Upper lobe of right lung (tissue), 1 donor: ENCODE results near the gene METTL21A. TPM values are rescaled to one million over a fixed set of nuclear protein-coding genes. Genes with fewer than 3 reads are reported as not detected.

Experiments
- ATAC-seq: fragments of 200-7000 bp; cut with Tn5 transposase; one replicate; pipeline ENCODE4 v1.9.1; 2020; ENCODE audit warnings: mild to moderate bottlenecking, moderate library complexity
- DNase-seq: peaks from one replicate; pipeline ENCODE4 v3.0.0-alpha.2; 2020
- H3K27ac ChIP-seq: fragments of 200-600 bp; one replicate; pipeline ENCODE4 v1.8.0; 2022
- H3K27me3 ChIP-seq: fragments of 200-600 bp; one replicate; pipeline ENCODE4 v1.8.0; 2022; ENCODE audit warnings: mild to moderate bottlenecking
- H3K36me3 ChIP-seq: fragments of 200-600 bp; one replicate; pipeline ENCODE4 v1.8.0; 2022
- H3K4me1 ChIP-seq: fragments of 200-600 bp; one replicate; pipeline ENCODE4 v1.8.0; 2022
- H3K4me3 ChIP-seq: fragments of 200-600 bp; one replicate; pipeline ENCODE4 v1.8.0; 2022; ENCODE audit warnings: mild to moderate bottlenecking
- H3K9me3 ChIP-seq: fragments of 200-600 bp; one replicate; pipeline ENCODE4 v1.8.0; 2022
- CTCF ChIP-seq: fragments of 200-600 bp; IDR thresholded peaks from one replicate; pipeline ENCODE4 v1.8.0; 2022; ENCODE audit warnings: antibody characterized with exemption
- intact Hi-C: fragments of 100-400 bp; cut with DNase I; formaldehyde crosslinking; loops from one replicate; pipeline ENCODE4 v1.11.0; 2022
- total RNA-seq: library from RNA; stranded (reverse); fragmentation: NEBNext Ultra II Directional; extraction: Animal tissue kit (Norgen Biotek cat#: 25700); gene quantifications from one replicate; pipeline ENCODE4 v1.2.1, GENCODE V29; 2021
- donor health status: DM: no; HTN: yes; CAD: no; lungs with severe emphysema.

The METTL21A gene
- total RNA-seq, 1 donor from 2014 or later: 10.9 TPM

GRCh38 chr2:207606829-207607228, 18.4 kb downstream of the METTL21A start:
- Histone ChIP-seq H3K36me3 (no peaks in the 10 kb centered on the region), H3K27me3 (no peaks in the 10 kb centered on the region), H3K27ac (no peak overlapping the region), H3K9me3 (no peaks in the 10 kb centered on the region), H3K4me3 (no peak overlapping the region), H3K4me1 (no peaks in the 10 kb centered on the region)
- no peak for TF ChIP-seq CTCF
- intact Hi-C loops: no loop called here
- DNase-seq (no peak), ATAC-seq (no peak)

- H3K9me3 ChIP-seq: no peaks in the 10 kb centered on the region
- TF ChIP-seq CTCF: no peak
- intact Hi-C loops: no loop called here
- DNase-seq (no peak), ATAC-seq (no peak)
- no peaks in the 10 kb centered on the region for H3K36me3 ChIP-seq
- H3K4me3 ChIP-seq: no peak overlapping the region
- H3K4me1 ChIP-seq: no peaks in the 10 kb centered on the region
- H3K27ac ChIP-seq: no peak overlapping the region
- no peaks in the 10 kb centered on the region for H3K27me3 ChIP-seq
Observed at GRCh38 chr2:207606399-207606798, 18.8 kb downstream of the METTL21A start.

- Histone ChIP-seq H3K4me1 (no peaks in the 10 kb centered on the region), H3K9me3 (no peaks in the 10 kb centered on the region), H3K36me3 (no peaks in the 10 kb centered on the region), H3K27me3 (no peaks in the 10 kb centered on the region), H3K27ac (no peak overlapping the region), H3K4me3 (no peak overlapping the region)
- no peak for TF ChIP-seq CTCF
- DNase-seq: no peak
- ATAC-seq: no peak
- intact Hi-C loops: no loop called here
Observed at GRCh38 chr2:207603486-207603885, 21.7 kb downstream of the METTL21A start.

GRCh38 chr2:207601774-207602173, 23.4 kb downstream of the METTL21A start:
- H3K36me3 ChIP-seq: peaks cover 11% of the 10 kb centered on the region
- ATAC-seq (no peak), DNase-seq (no peak)
- no peaks in the 10 kb centered on the region for H3K27me3 ChIP-seq
- intact Hi-C loops: no loop called here
- TF ChIP-seq CTCF: no peak
- H3K27ac ChIP-seq: no peak overlapping the region
- no peaks in the 10 kb centered on the region for H3K9me3 ChIP-seq
- no peak overlapping the region for H3K4me3 ChIP-seq
- H3K4me1 ChIP-seq: no peaks in the 10 kb centered on the region

- Histone ChIP-seq H3K4me1 (no peaks in the 10 kb centered on the region), H3K9me3 (no peaks in the 10 kb centered on the region), H3K36me3 (peaks cover 12% of the 10 kb centered on the region), H3K4me3 (no peak overlapping the region), H3K27ac (no peak overlapping the region), H3K27me3 (no peaks in the 10 kb centered on the region)
- no peak for TF ChIP-seq CTCF
- intact Hi-C loops: no loop called here
- no peak for ATAC-seq
- no peak for DNase-seq
Observed at GRCh38 chr2:207600231-207600630, 25.0 kb downstream of the METTL21A start.

- DNase-seq (no peak), ATAC-seq (no peak)
- Histone ChIP-seq H3K27ac (no peak overlapping the region), H3K9me3 (no peaks in the 10 kb centered on the region), H3K27me3 (no peaks in the 10 kb centered on the region), H3K4me3 (no peak overlapping the region), H3K36me3 (peaks cover 12% of the 10 kb centered on the region), H3K4me1 (no peaks in the 10 kb centered on the region)
- TF ChIP-seq CTCF: no peak
- intact Hi-C loops: no loop called here
Observed at GRCh38 chr2:207599636-207600035, 25.6 kb downstream of the METTL21A start.
